ENCODE measurements around the gene PRKAB1. TPM values are rescaled to one million over a fixed set of nuclear protein-coding genes. Genes with fewer than 3 reads are reported as not detected.

PRKAB1 gene
- total RNA-seq, 2 donors from 2014 or later, result 28.8 to 32.0 TPM

- TF ChIP-seq CTCF (conservative IDR thresholded peaks at IDR 0.05), result no peak
- H3K4me3 Mint-ChIP-seq, result no peak overlapping the region
- no peaks in the 10 kb centered on the region for H3K4me1 Mint-ChIP-seq
- H3K9me3 Mint-ChIP-seq, result peaks cover 23% of the 10 kb centered on the region
- H3K36me3 Mint-ChIP-seq (ENCODE audit: low read depth), result no peaks in the 10 kb centered on the region
- H3K4me1 ChIP-seq (ENCODE audit: control insufficient read depth, insufficient read depth, low read length), result no peaks in the 10 kb centered on the region
- peaks cover 22% of the 10 kb centered on the region for H3K27me3 ChIP-seq (ENCODE audit: control insufficient read depth, insufficient read depth, low read length, poor library complexity, severe bottlenecking)
- H3K9me3 ChIP-seq (ENCODE audit: control insufficient read depth, low read length), result peaks cover 16% of the 10 kb centered on the region
- H3K27ac Mint-ChIP-seq, result no peak overlapping the region
- WGBS, 2 experiments (ENCODE audit: insufficient coverage in 1 of 2, insufficient read length in 1 of 2), result 96% methylated on average over 2 of the region's 2 CpGs; no CpG with 5 or more reads in 1 of the 2 experiments
- peaks cover 31% of the 10 kb centered on the region for H3K27me3 Mint-ChIP-seq (ENCODE audit: insufficient read depth)
- H3K4me3 ChIP-seq (ENCODE audit: low read length), result no peak overlapping the region
- H3K9ac ChIP-seq (ENCODE audit: extremely low read depth, low read length, poor library complexity, severe bottlenecking), result no peak overlapping the region
- DNase-seq, result no peak
- H3K36me3 ChIP-seq (ENCODE audit: control insufficient read depth, insufficient read depth, low read length), result no peaks in the 10 kb centered on the region
- no peak overlapping the region for H3K27ac ChIP-seq (ENCODE audit: low read depth, low read length)
Measured at GRCh38 chr12:119621878-119622277, 46.1 kb upstream of the PRKAB1 start.

- no peaks in the 10 kb centered on the region for H3K36me3 Mint-ChIP-seq (ENCODE audit: low read depth)
- Histone ChIP-seq H3K36me3 (ENCODE audit: control insufficient read depth, insufficient read depth, low read length) (no peaks in the 10 kb centered on the region), H3K4me3 (ENCODE audit: low read length) (no peak overlapping the region), H3K9ac (ENCODE audit: extremely low read depth, low read length, poor library complexity, severe bottlenecking) (no peak overlapping the region), H3K27me3 (ENCODE audit: control insufficient read depth, insufficient read depth, low read length, poor library complexity, severe bottlenecking) (peaks cover 22% of the 10 kb centered on the region), H3K27ac (ENCODE audit: low read depth, low read length) (no peak overlapping the region), H3K9me3 (ENCODE audit: control insufficient read depth, low read length) (no peaks in the 10 kb centered on the region), H3K4me1 (ENCODE audit: control insufficient read depth, insufficient read depth, low read length) (no peaks in the 10 kb centered on the region)
- DNase-seq, result no peak
- H3K4me3 Mint-ChIP-seq, result no peak overlapping the region
- TF ChIP-seq CTCF (conservative IDR thresholded peaks at IDR 0.05), result no peak
- H3K4me1 Mint-ChIP-seq, result no peaks in the 10 kb centered on the region
- no peak overlapping the region for H3K27ac Mint-ChIP-seq
- H3K27me3 Mint-ChIP-seq (ENCODE audit: insufficient read depth), result peaks cover 21% of the 10 kb centered on the region
- H3K9me3 Mint-ChIP-seq, result no peaks in the 10 kb centered on the region
- WGBS, 2 experiments (ENCODE audit: insufficient coverage in 1 of 2, insufficient read length in 1 of 2), result 94 to 95% methylated on average over 4 of the region's 4 CpGs
Measured at GRCh38 chr12:119624966-119625365, 43.0 kb upstream of the PRKAB1 start.

GRCh38 chr12:119627019-119627643, 40.8 kb upstream of the PRKAB1 start:
- no peaks in the 10 kb centered on the region for H3K4me1 Mint-ChIP-seq
- TF ChIP-seq CTCF (conservative IDR thresholded peaks at IDR 0.05), result no peak
- no peak overlapping the region for H3K27ac ChIP-seq (ENCODE audit: low read depth, low read length)
- WGBS, 2 experiments (ENCODE audit: insufficient coverage in 1 of 2, insufficient read length in 1 of 2), result 86 to 93% methylated on average over 5 of the region's 6 CpGs
- H3K4me3 Mint-ChIP-seq, result no peak overlapping the region
- no peaks in the 10 kb centered on the region for H3K4me1 ChIP-seq (ENCODE audit: control insufficient read depth, insufficient read depth, low read length)
- H3K36me3 Mint-ChIP-seq (ENCODE audit: low read depth), result no peaks in the 10 kb centered on the region
- DNase-seq, result no peak
- no peak overlapping the region for H3K27ac Mint-ChIP-seq
- H3K9me3 ChIP-seq (ENCODE audit: control insufficient read depth, low read length), result no peaks in the 10 kb centered on the region
- peaks cover 14% of the 10 kb centered on the region for H3K27me3 Mint-ChIP-seq (ENCODE audit: insufficient read depth)
- H3K9ac ChIP-seq (ENCODE audit: extremely low read depth, low read length, poor library complexity, severe bottlenecking), result no peak overlapping the region
- H3K36me3 ChIP-seq (ENCODE audit: control insufficient read depth, insufficient read depth, low read length), result no peaks in the 10 kb centered on the region
- no peaks in the 10 kb centered on the region for H3K9me3 Mint-ChIP-seq
- H3K4me3 ChIP-seq (ENCODE audit: low read length), result no peak overlapping the region
- H3K27me3 ChIP-seq (ENCODE audit: control insufficient read depth, insufficient read depth, low read length, poor library complexity, severe bottlenecking), result peaks cover 18% of the 10 kb centered on the region
